OCI-LY1 (cell line): ENCODE data around the gene GET3.

Experiments used
- H2AFZ ChIP-seq: fragments of 200-600 bp; sonication (generic), shearing (Covaris generic); 2 replicates; pipeline ENCODE4 v1.6.0; 2014; ENCODE audit warnings: antibody characterized with exemption, mild to moderate bottlenecking, low read length
- H3F3A ChIP-seq: fragments of 200-600 bp; sonication (generic), shearing (Covaris generic); 2 replicates; pipeline ENCODE4 v1.6.0; 2014; ENCODE audit warnings: mild to moderate bottlenecking, antibody characterized with exemption, low read length, moderate library complexity; ENCODE audit not compliant: insufficient read depth
- H3K27ac ChIP-seq: fragments of 200-600 bp; sonication (generic); 2 replicates; pipeline ENCODE4 v1.5.1; 2014; ENCODE audit warnings: low read length, mixed run types, mild to moderate bottlenecking, low read depth; ENCODE audit not compliant: poor library complexity, severe bottlenecking
- H3K27me3 ChIP-seq: fragments of 200-600 bp; sonication (generic); 2 replicates; pipeline ENCODE4 v1.6.0; 2014; ENCODE audit warnings: antibody characterized with exemption, mild to moderate bottlenecking, low read length, moderate library complexity; ENCODE audit not compliant: insufficient read depth
- H3K36me3 ChIP-seq: fragments of 200-600 bp; sonication (generic); 2 replicates; pipeline ENCODE4 v1.6.1; 2014; ENCODE audit warnings: mild to moderate bottlenecking, antibody characterized with exemption, low read length, moderate library complexity, mixed read lengths; ENCODE audit not compliant: insufficient read depth
- H3K4me1 ChIP-seq: fragments of 200-600 bp; sonication (generic); 2 replicates; pipeline ENCODE4 v1.5.1; 2014; ENCODE audit warnings: mild to moderate bottlenecking, low read length, moderate library complexity; ENCODE audit not compliant: insufficient read depth, severe bottlenecking
- H3K4me2 ChIP-seq: fragments of 200-600 bp; sonication (generic), shearing (Covaris generic); 2 replicates; pipeline ENCODE4 v1.6.1; 2014; ENCODE audit warnings: low read length
- H3K4me3 ChIP-seq: fragments of 200-600 bp; sonication (generic); 2 replicates; pipeline ENCODE4 v1.5.1; 2014; ENCODE audit warnings: low read length, low read depth, mild to moderate bottlenecking, mixed read lengths; ENCODE audit not compliant: poor library complexity, severe bottlenecking
- H3K79me2 ChIP-seq: fragments of 200-600 bp; shearing (Covaris generic); 2 replicates; pipeline ENCODE4 v1.6.1; 2016; ENCODE audit warnings: mixed run types, low read length, mixed read lengths; ENCODE audit not compliant: insufficient read depth
- H3K9ac ChIP-seq: fragments of 200-600 bp; sonication (generic), shearing (Covaris generic); 2 replicates; pipeline ENCODE4 v1.6.1; 2014; ENCODE audit warnings: mild to moderate bottlenecking, low read length, mixed read lengths
- H3K9me2 ChIP-seq: fragments of 200-600 bp; sonication (generic), shearing (Covaris generic); 2 replicates; pipeline ENCODE4 v1.6.1; 2014; ENCODE audit warnings: low read depth, mild to moderate bottlenecking, low read length, mixed read lengths
- H3K9me3 ChIP-seq: fragments of 200-600 bp; shearing (Covaris generic); 2 replicates; pipeline ENCODE4 v1.6.1; 2014; ENCODE audit warnings: low read length, mixed read lengths
- H4K20me1 ChIP-seq: fragments of 200-600 bp; sonication (generic), shearing (Covaris generic); 2 replicates; pipeline ENCODE4 v1.6.0; 2016; ENCODE audit warnings: mild to moderate bottlenecking, low read length; ENCODE audit not compliant: insufficient read depth
- CTCF ChIP-seq: fragments of 200-600 bp; sonication (generic), shearing (Covaris generic); IDR thresholded peaks from 2 replicates; pipeline ENCODE4 v1.5.1; 2017; ENCODE audit warnings: mild to moderate bottlenecking, antibody characterized with exemption, low read length, moderate library complexity, mixed read lengths
- EZH2 ChIP-seq: fragments of 200-600 bp; sonication (generic), shearing (Covaris generic); IDR thresholded peaks from 2 replicates; pipeline ENCODE4 v1.8.0; 2017; ENCODE audit warnings: borderline replicate concordance, mixed run types, mild to moderate bottlenecking, antibody characterized with exemption, low read length, moderate library complexity, mixed read lengths

The GET3 gene

GRCh38 chr19:12705169-12705568, 32.1 kb upstream of the GET3 start:
- Histone ChIP-seq H3K9ac (no peak overlapping the region), H3K4me1 (no peaks in the 10 kb centered on the region), H4K20me1 (no peaks in the 10 kb centered on the region), H3K27ac (no peak overlapping the region), H2AFZ (no peak overlapping the region), H3F3A (no peaks in the 10 kb centered on the region), H3K27me3 (no peaks in the 10 kb centered on the region), H3K9me2 (no peaks in the 10 kb centered on the region), H3K79me2 (no peaks in the 10 kb centered on the region), H3K4me2 (no peak overlapping the region), H3K36me3 (peaks cover 93% of the 10 kb centered on the region), H3K9me3 (no peaks in the 10 kb centered on the region), H3K4me3 (no peak overlapping the region)
- no peak for TF ChIP-seq EZH2
- no peak for TF ChIP-seq CTCF

GRCh38 chr19:12705654-12706331, 31.5 kb upstream of the GET3 start:
- Histone ChIP-seq H3K9ac (no peak overlapping the region), H3F3A (no peaks in the 10 kb centered on the region), H3K4me1 (no peaks in the 10 kb centered on the region)

GRCh38 chr19:12706332-12706718, 31.0 kb upstream of the GET3 start:
- Histone ChIP-seq H2AFZ (no peak overlapping the region), H3K9me2 (no peaks in the 10 kb centered on the region), H3K36me3 (peaks cover 95% of the 10 kb centered on the region), H3K79me2 (no peaks in the 10 kb centered on the region), H3K9ac (no peak overlapping the region), H3K9me3 (no peaks in the 10 kb centered on the region), H3K27ac (no peak overlapping the region), H3K27me3 (no peaks in the 10 kb centered on the region), H3K4me3 (no peak overlapping the region), H4K20me1 (no peaks in the 10 kb centered on the region), H3K4me2 (no peak overlapping the region), H3F3A (no peaks in the 10 kb centered on the region), H3K4me1 (no peaks in the 10 kb centered on the region)
- TF ChIP-seq CTCF (no peak), EZH2 (no peak)

More at GRCh38 chr19:12705654-12706331, 31.5 kb upstream of the GET3 start:
- no peaks in the 10 kb centered on the region for H3K9me3 ChIP-seq
- no peak overlapping the region for H3K27ac ChIP-seq
- no peak overlapping the region for H3K4me2 ChIP-seq
- H3K4me3 ChIP-seq, result no peak overlapping the region
- H4K20me1 ChIP-seq, result no peaks in the 10 kb centered on the region
- H3K36me3 ChIP-seq, result peaks cover 95% of the 10 kb centered on the region
- no peaks in the 10 kb centered on the region for H3K9me2 ChIP-seq
- H2AFZ ChIP-seq, result no peak overlapping the region
- no peaks in the 10 kb centered on the region for H3K27me3 ChIP-seq
- H3K79me2 ChIP-seq, result no peaks in the 10 kb centered on the region
- TF ChIP-seq EZH2 (no peak), CTCF (no peak)
